ENCODE data around the gene GABRB1. TPM values are rescaled to one million over a fixed set of nuclear protein-coding genes. Genes with fewer than 3 reads are reported as not detected.

Gene GABRB1
- total RNA-seq, 5 donors from 2014 or later (not counting 1 experiment from before 2014, with no cell fraction given): not detected

GRCh38 chr4:47118192-47118929 is 87.0 kb downstream of the GABRB1 start:
- Histone ChIP-seq H3K36me3 (ENCODE audit: control insufficient read depth in 2 of 2, extremely low read depth in 1 of 2, insufficient read depth in 1 of 2, low read length in 1 of 2) (no peaks in the 10 kb centered on the region), H3K9me3 (no peaks in the 10 kb centered on the region), H3K27me3 (replicated peaks in 1 of 2; ENCODE audit: control insufficient read depth in 2 of 2, extremely low read depth in 1 of 2, insufficient read depth in 2 of 2, low read length in 1 of 2) (no peaks in the 10 kb centered on the region), H3K4me1 (ENCODE audit: control insufficient read depth in 1 of 2, extremely low read depth in 1 of 2, insufficient read depth in 2 of 2, low read length in 2 of 2) (no peaks in the 10 kb centered on the region), H3K27ac (ENCODE audit: low read length) (no peak overlapping the region), H3K4me3 (ENCODE audit: control insufficient read depth in 1 of 2, extremely low read depth in 1 of 2, low read length in 1 of 2) (no peak overlapping the region)
- Mint-ChIP-seq H3K4me3 (no peak overlapping the region), H3K9me3 (no peaks in the 10 kb centered on the region), H3K27ac (no peak overlapping the region), H3K36me3 (no peaks in the 10 kb centered on the region), H3K27me3 (peaks cover 4 to 5% of the 10 kb centered on the region in 2 donors), H3K4me1 (peaks cover 0 to 2% (median 0%) of the 10 kb centered on the region in 3 donors)
- ATAC-seq (replicated peaks in 1 of 4) (no peak), DNase-seq (no peak)
- ChIA-PET CTCF (interaction anchor here in 1 of 2 donors (0.6 kb wide), 1 partner anchor 268 kb away, joined by 3 read pairs; no protein-coding TSS in a partner anchor), POLR2A (no interaction called here)
- no CpG with 5 or more reads among the region's 3 CpGs for WGBS (ENCODE audit: insufficient coverage)

- no peaks in the 10 kb centered on the region for H3K36me3 ChIP-seq (ENCODE audit: control insufficient read depth in 2 of 2, extremely low read depth in 1 of 2, insufficient read depth in 1 of 2, low read length in 1 of 2)
Measured at GRCh38 chr4:47120783-47121182, 89.4 kb downstream of the GABRB1 start.

GRCh38 chr4:47122592-47123291 is 91.4 kb downstream of the GABRB1 start:
- H3K4me1 ChIP-seq (ENCODE audit: control insufficient read depth in 1 of 2, extremely low read depth in 1 of 2, insufficient read depth in 2 of 2, low read length in 2 of 2): no peaks in the 10 kb centered on the region
- H3K27me3 ChIP-seq (replicated peaks in 1 of 2; ENCODE audit: control insufficient read depth in 2 of 2, extremely low read depth in 1 of 2, insufficient read depth in 2 of 2, low read length in 1 of 2): no peaks in the 10 kb centered on the region
- no peak overlapping the region for H3K27ac Mint-ChIP-seq
- peak in 1 of 4 experiments; percentile 39 for ATAC-seq (replicated peaks in 1 of 4)
- ChIA-PET POLR2A (interaction anchor here in 1 of 2 donors (0.5 kb wide), 1 partner anchor 10 kb away, joined by 4 read pairs; no protein-coding TSS in a partner anchor), CTCF (interaction anchor here (0.5 to 1.9 kb wide), 11 partner anchors 11 to 785 kb away, joined by 3 to 7 read pairs (median 3); no protein-coding TSS in a partner anchor)
- H3K4me3 ChIP-seq (ENCODE audit: control insufficient read depth in 1 of 2, extremely low read depth in 1 of 2, low read length in 1 of 2): no peak overlapping the region
- peaks cover 0 to 2% (median 0%) of the 10 kb centered on the region in 3 donors for H3K4me1 Mint-ChIP-seq
- H3K36me3 ChIP-seq (ENCODE audit: control insufficient read depth in 2 of 2, extremely low read depth in 1 of 2, insufficient read depth in 1 of 2, low read length in 1 of 2): no peaks in the 10 kb centered on the region
- H3K9me3 Mint-ChIP-seq: no peaks in the 10 kb centered on the region
- H3K27me3 Mint-ChIP-seq: peaks cover 0 to 4% of the 10 kb centered on the region in 2 donors
- H3K36me3 Mint-ChIP-seq: no peaks in the 10 kb centered on the region
- no peak overlapping the region for H3K4me3 Mint-ChIP-seq
- no peak overlapping the region for H3K27ac ChIP-seq (ENCODE audit: low read length)
- peak in 21 of 35 experiments; percentile 0 to 56 (median 14) for DNase-seq
- no peaks in the 10 kb centered on the region for H3K9me3 ChIP-seq
- WGBS (ENCODE audit: insufficient coverage): 0% methylated on average over 1 of the region's 4 CpGs

More at GRCh38 chr4:47120783-47121182, 89.4 kb downstream of the GABRB1 start:
- no peak for ATAC-seq (replicated peaks in 1 of 4)
- Mint-ChIP-seq H3K9me3 (no peaks in the 10 kb centered on the region), H3K27me3 (peaks cover 3 to 4% of the 10 kb centered on the region in 2 donors), H3K27ac (no peak overlapping the region), H3K36me3 (no peaks in the 10 kb centered on the region), H3K4me1 (peaks cover 0 to 2% (median 0%) of the 10 kb centered on the region in 3 donors), H3K4me3 (no peak overlapping the region)
- POLR2A ChIA-PET: no interaction called here
- WGBS (ENCODE audit: insufficient coverage): no CpG with 5 or more reads among the region's 1 CpG
- Histone ChIP-seq H3K27ac (ENCODE audit: low read length) (no peak overlapping the region), H3K4me1 (ENCODE audit: control insufficient read depth in 1 of 2, extremely low read depth in 1 of 2, insufficient read depth in 2 of 2, low read length in 2 of 2) (no peaks in the 10 kb centered on the region), H3K9me3 (no peaks in the 10 kb centered on the region), H3K27me3 (replicated peaks in 1 of 2; ENCODE audit: control insufficient read depth in 2 of 2, extremely low read depth in 1 of 2, insufficient read depth in 2 of 2, low read length in 1 of 2) (no peaks in the 10 kb centered on the region), H3K4me3 (ENCODE audit: control insufficient read depth in 1 of 2, extremely low read depth in 1 of 2, low read length in 1 of 2) (no peak overlapping the region)
- DNase-seq: no peak
- CTCF ChIA-PET: no interaction called here

- no CpG with 5 or more reads among the region's 1 CpG for WGBS (ENCODE audit: insufficient coverage)
- no peak for DNase-seq
Measured at GRCh38 chr4:47128991-47129390, 97.6 kb downstream of the GABRB1 start.

GRCh38 chr4:47135210-47135609 is 103.8 kb downstream of the GABRB1 start:
- H3K4me3 ChIP-seq (ENCODE audit: control insufficient read depth in 1 of 2, extremely low read depth in 1 of 2, low read length in 1 of 2): no peak overlapping the region
- H3K4me1 ChIP-seq (ENCODE audit: control insufficient read depth in 1 of 2, extremely low read depth in 1 of 2, insufficient read depth in 2 of 2, low read length in 2 of 2): no peaks in the 10 kb centered on the region
- no peak overlapping the region for H3K27ac ChIP-seq (ENCODE audit: low read length)
- ATAC-seq (replicated peaks in 1 of 4) (no peak), DNase-seq (no peak)
- ChIA-PET POLR2A (no interaction called here), CTCF (interaction anchor here in 1 of 2 donors (1.6 kb wide), 1 partner anchor 13 kb away, joined by 3 read pairs; no protein-coding TSS in a partner anchor)
- H3K36me3 Mint-ChIP-seq: no peaks in the 10 kb centered on the region
- no peaks in the 10 kb centered on the region for H3K4me1 Mint-ChIP-seq
- peaks cover 3 to 5% of the 10 kb centered on the region in 2 donors for H3K27me3 Mint-ChIP-seq
- no peak overlapping the region for H3K4me3 Mint-ChIP-seq
- no CpG with 5 or more reads among the region's 4 CpGs for WGBS (ENCODE audit: insufficient coverage)
- H3K27ac Mint-ChIP-seq: no peak overlapping the region
- no peaks in the 10 kb centered on the region for H3K27me3 ChIP-seq (replicated peaks in 1 of 2; ENCODE audit: control insufficient read depth in 2 of 2, extremely low read depth in 1 of 2, insufficient read depth in 2 of 2, low read length in 1 of 2)
- H3K36me3 ChIP-seq (ENCODE audit: control insufficient read depth in 2 of 2, extremely low read depth in 1 of 2, insufficient read depth in 1 of 2, low read length in 1 of 2): no peaks in the 10 kb centered on the region
- no peaks in the 10 kb centered on the region for H3K9me3 ChIP-seq
- no peaks in the 10 kb centered on the region for H3K9me3 Mint-ChIP-seq

More at GRCh38 chr4:47128991-47129390, 97.6 kb downstream of the GABRB1 start:
- H3K4me3 Mint-ChIP-seq: no peak overlapping the region
- POLR2A ChIA-PET: no interaction called here
- Histone ChIP-seq H3K9me3 (no peaks in the 10 kb centered on the region), H3K36me3 (ENCODE audit: control insufficient read depth in 2 of 2, extremely low read depth in 1 of 2, insufficient read depth in 1 of 2, low read length in 1 of 2) (no peaks in the 10 kb centered on the region), H3K4me1 (ENCODE audit: control insufficient read depth in 1 of 2, extremely low read depth in 1 of 2, insufficient read depth in 2 of 2, low read length in 2 of 2) (no peaks in the 10 kb centered on the region), H3K4me3 (ENCODE audit: control insufficient read depth in 1 of 2, extremely low read depth in 1 of 2, low read length in 1 of 2) (no peak overlapping the region), H3K27ac (ENCODE audit: low read length) (no peak overlapping the region), H3K27me3 (replicated peaks in 1 of 2; ENCODE audit: control insufficient read depth in 2 of 2, extremely low read depth in 1 of 2, insufficient read depth in 2 of 2, low read length in 1 of 2) (no peaks in the 10 kb centered on the region)
- no peaks in the 10 kb centered on the region for H3K4me1 Mint-ChIP-seq
- CTCF ChIA-PET: no interaction called here
- ATAC-seq (replicated peaks in 1 of 4): no peak
- no peak overlapping the region for H3K27ac Mint-ChIP-seq
- H3K27me3 Mint-ChIP-seq: peaks cover 0 to 4% of the 10 kb centered on the region in 2 donors
- no peaks in the 10 kb centered on the region for H3K36me3 Mint-ChIP-seq
- no peaks in the 10 kb centered on the region for H3K9me3 Mint-ChIP-seq

- no peak overlapping the region for H3K4me3 ChIP-seq (ENCODE audit: control insufficient read depth in 1 of 2, extremely low read depth in 1 of 2, low read length in 1 of 2)
- no peak overlapping the region for H3K27ac ChIP-seq (ENCODE audit: low read length)
- no peak overlapping the region for H3K27ac Mint-ChIP-seq
- H3K4me3 Mint-ChIP-seq: no peak overlapping the region
- ATAC-seq (replicated peaks in 1 of 4) (no peak), DNase-seq (no peak)
- WGBS (ENCODE audit: insufficient coverage): no CpG with 5 or more reads among the region's 3 CpGs
- POLR2A ChIA-PET: no interaction called here
- no peaks in the 10 kb centered on the region for H3K36me3 ChIP-seq (ENCODE audit: control insufficient read depth in 2 of 2, extremely low read depth in 1 of 2, insufficient read depth in 1 of 2, low read length in 1 of 2)
- H3K9me3 Mint-ChIP-seq: no peaks in the 10 kb centered on the region
- no peaks in the 10 kb centered on the region for H3K27me3 ChIP-seq (replicated peaks in 1 of 2; ENCODE audit: control insufficient read depth in 2 of 2, extremely low read depth in 1 of 2, insufficient read depth in 2 of 2, low read length in 1 of 2)
- no peaks in the 10 kb centered on the region for H3K4me1 ChIP-seq (ENCODE audit: control insufficient read depth in 1 of 2, extremely low read depth in 1 of 2, insufficient read depth in 2 of 2, low read length in 2 of 2)
- H3K4me1 Mint-ChIP-seq: no peaks in the 10 kb centered on the region
- no peaks in the 10 kb centered on the region for H3K36me3 Mint-ChIP-seq
- peaks cover 7 to 26% of the 10 kb centered on the region in 2 donors for H3K27me3 Mint-ChIP-seq
- no peaks in the 10 kb centered on the region for H3K9me3 ChIP-seq
- CTCF ChIA-PET: no interaction called here
Measured at GRCh38 chr4:47143261-47143660, 111.9 kb downstream of the GABRB1 start.
